ENCODE measurements around the gene KIF14. TPM values are rescaled to one million over a fixed set of nuclear protein-coding genes. Genes with fewer than 3 reads are reported as not detected.

Gene KIF14
- total and polyA plus RNA-seq, 2 of the 8 experiments (the other 6 are each of a cell fraction or from before 2014, with no cell fraction given): 2.6 to 23.3 TPM

GRCh38 chr1:200528858-200529606 is 91.5 kb downstream of the KIF14 start:
- H3K14ac ChIP-seq (ENCODE audit: insufficient read length): no peak overlapping the region
- ChIA-PET CTCF (ENCODE audit: partially characterized antibody) (interaction anchor here (0.6 to 3.3 kb wide), 9 partner anchors 8 to 670 kb away, joined by 3 to 23 read pairs (median 3); no protein-coding TSS in a partner anchor), POLR2A (ENCODE audit: partially characterized antibody) (no interaction called here)
- H3K23me2 ChIP-seq (ENCODE audit: low read depth, low read length): no peaks in the 10 kb centered on the region
- no peak overlapping the region for H3K4ac ChIP-seq (replicated peaks; ENCODE audit: insufficient read length, low read depth, low read length)
- no peak overlapping the region for H3K4me3 ChIP-seq (ENCODE audit: extremely low read depth in 1 of 4, insufficient read depth in 2 of 4, low read depth in 3 of 4, low read length in 4 of 4)
- H3K79me1 ChIP-seq (ENCODE audit: low read depth, low read length): no peaks in the 10 kb centered on the region
- no peak overlapping the region for H2BK5ac ChIP-seq (ENCODE audit: low read depth, low read length)
- no peak overlapping the region for H2BK15ac ChIP-seq (ENCODE audit: low read length)
- no peak overlapping the region for H3K18ac ChIP-seq (ENCODE audit: extremely low read depth, low read length)
- no peak overlapping the region for H2AK5ac ChIP-seq (ENCODE audit: low read depth, low read length)
- H3K27ac ChIP-seq (ENCODE audit: low read depth, low read length): no peak overlapping the region
- no peak overlapping the region for H4K91ac ChIP-seq (replicated peaks; ENCODE audit: insufficient read length, low read length)
- H3K27me3 ChIP-seq (replicated peaks in 1 of 4; ENCODE audit: control insufficient read depth in 3 of 4, extremely low read depth in 1 of 4, insufficient read depth in 3 of 4, low read length in 3 of 4): no peaks in the 10 kb centered on the region
- TF ChIP-seq KDM4A (IDR thresholded peaks at IDR 0.05; ENCODE audit: low read depth, low read length, severe bottlenecking) (no peak), RNF2 (IDR thresholded peaks at IDR 0.05; ENCODE audit: borderline replicate concordance, low read depth, low read length, missing control alignments, poor library complexity, severe bottlenecking) (no peak), KDM1A (IDR thresholded peaks at IDR 0.05; ENCODE audit: borderline replicate concordance, low read length) (no peak), CHD1 (IDR thresholded peaks at IDR 0.05; ENCODE audit: low read depth, low read length) (no peak), CBX8 (IDR thresholded peaks at IDR 0.05; ENCODE audit: borderline replicate concordance, low read depth, low read length) (no peak), RFX5 (IDR thresholded peaks at IDR 0.05; ENCODE audit: borderline replicate concordance, low read depth, low read length) (no peak), RAD21 (IDR thresholded peaks at IDR 0.05 in 1 of 2, conservative IDR thresholded peaks at IDR 0.05 in 1 of 2; ENCODE audit: low read depth in 2 of 2, low read length in 2 of 2) (no peak), NRF1 (IDR thresholded peaks at IDR 0.05; ENCODE audit: low read depth, low read length) (no peak), POU5F1 (IDR thresholded peaks at IDR 0.05; ENCODE audit: low read depth, low read length) (no peak), MAX (IDR thresholded peaks at IDR 0.05) (no peak), TAF7 (optimal IDR thresholded peaks at IDR 0.05; ENCODE audit: borderline replicate concordance, low read depth, low read length) (no peak)
- no peak for FAIRE-seq
- H4K20me1 ChIP-seq (replicated peaks in 1 of 2; ENCODE audit: control insufficient read depth in 1 of 2, insufficient read depth in 2 of 2, low read length in 2 of 2): no peaks in the 10 kb centered on the region
- H2BK20ac ChIP-seq (ENCODE audit: low read length): no peak overlapping the region
- peaks cover 0 to 4% (median 2%) of the 10 kb centered on the region in 4 experiments; a peak in 3 of 7 replicates for H3K4me1 ChIP-seq (replicated peaks in 1 of 4; ENCODE audit: control insufficient read depth in 3 of 4, insufficient read depth in 4 of 4, low read length in 3 of 4)
- H3K4me2 ChIP-seq (ENCODE audit: insufficient read depth in 1 of 2, low read depth in 2 of 2, low read length in 2 of 2): no peak overlapping the region
- H4K5ac ChIP-seq (ENCODE audit: insufficient read length, low read depth, low read length): no peak overlapping the region
- no peak for DNase-seq (ENCODE audit: low read depth in 1 of 2, low spot score in 2 of 2)
- no peak overlapping the region for H3K9ac ChIP-seq (replicated peaks in 1 of 4; ENCODE audit: extremely low read depth in 1 of 4, low read depth in 3 of 4, low read length in 3 of 4)
- no peaks in the 10 kb centered on the region for H3K79me2 ChIP-seq (ENCODE audit: control insufficient read depth in 1 of 2, insufficient read depth in 2 of 2, low read length in 2 of 2)
- no peak overlapping the region for H2BK12ac ChIP-seq (ENCODE audit: low read depth, low read length)
- H3K36me3 ChIP-seq (ENCODE audit: control insufficient read depth in 2 of 4, insufficient read depth in 4 of 4, low read length in 3 of 4): no peaks in the 10 kb centered on the region
- no peak overlapping the region for H4K8ac ChIP-seq (ENCODE audit: extremely low read depth, insufficient read depth, low read length)
- 74% methylated on average over 4 of the region's 4 CpGs; no CpG with 5 or more reads in 1 of the 2 experiments for WGBS, 2 experiments (ENCODE audit: extremely low coverage in 1 of 2, insufficient coverage in 1 of 2, insufficient read length in 1 of 2, insufficient replicate concordance in 2 of 2, low coverage in 1 of 2, low lambda C conversion rate in 2 of 2, missing lambda C conversion rate in 1 of 2)
- 0 out of 2 replicates have a peak overlapping the region, but pooled peaks have one; percentile 34 for H2AFZ ChIP-seq (ENCODE audit: low read length)
- H2BK120ac ChIP-seq (replicated peaks; ENCODE audit: low read depth, low read length): no peak overlapping the region
- H3K9me3 ChIP-seq (ENCODE audit: insufficient read depth in 2 of 2, low read depth in 1 of 2, low read length in 1 of 2): no peaks in the 10 kb centered on the region
- H3K23ac ChIP-seq (ENCODE audit: insufficient read length): no peak overlapping the region
- no peak overlapping the region for H3K56ac ChIP-seq (replicated peaks; ENCODE audit: insufficient read length, low read depth, low read length)

Measured in H1 (cell line).